ENCODE measurements around the gene RMRP.

GRCh38 chr9:35643046-35643445 is 14.8 kb downstream of the RMRP start:
- TF ChIP-seq EP300 (IDR thresholded peaks at IDR 0.05) (no peak), POLR2A (IDR thresholded peaks at IDR 0.05) (no peak)
